Stimulated activated naive CD4-positive, alpha-beta T cell (primary cell): ENCODE results near the gene CD2.
A peak's percentile ranks its signal among the peaks of the same experiment; 100 is the strongest.

Experiments used
- DNase-seq, 6 experiments: peaks; one replicate each; lab custom pipeline; 2025; lab: John Stamatoyannopoulos, UW

Gene CD2, protein sequence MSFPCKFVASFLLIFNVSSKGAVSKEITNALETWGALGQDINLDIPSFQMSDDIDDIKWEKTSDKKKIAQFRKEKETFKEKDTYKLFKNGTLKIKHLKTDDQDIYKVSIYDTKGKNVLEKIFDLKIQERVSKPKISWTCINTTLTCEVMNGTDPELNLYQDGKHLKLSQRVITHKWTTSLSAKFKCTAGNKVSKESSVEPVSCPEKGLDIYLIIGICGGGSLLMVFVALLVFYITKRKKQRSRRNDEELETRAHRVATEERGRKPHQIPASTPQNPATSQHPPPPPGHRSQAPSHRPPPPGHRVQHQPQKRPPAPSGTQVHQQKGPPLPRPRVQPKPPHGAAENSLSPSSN

DNA sequence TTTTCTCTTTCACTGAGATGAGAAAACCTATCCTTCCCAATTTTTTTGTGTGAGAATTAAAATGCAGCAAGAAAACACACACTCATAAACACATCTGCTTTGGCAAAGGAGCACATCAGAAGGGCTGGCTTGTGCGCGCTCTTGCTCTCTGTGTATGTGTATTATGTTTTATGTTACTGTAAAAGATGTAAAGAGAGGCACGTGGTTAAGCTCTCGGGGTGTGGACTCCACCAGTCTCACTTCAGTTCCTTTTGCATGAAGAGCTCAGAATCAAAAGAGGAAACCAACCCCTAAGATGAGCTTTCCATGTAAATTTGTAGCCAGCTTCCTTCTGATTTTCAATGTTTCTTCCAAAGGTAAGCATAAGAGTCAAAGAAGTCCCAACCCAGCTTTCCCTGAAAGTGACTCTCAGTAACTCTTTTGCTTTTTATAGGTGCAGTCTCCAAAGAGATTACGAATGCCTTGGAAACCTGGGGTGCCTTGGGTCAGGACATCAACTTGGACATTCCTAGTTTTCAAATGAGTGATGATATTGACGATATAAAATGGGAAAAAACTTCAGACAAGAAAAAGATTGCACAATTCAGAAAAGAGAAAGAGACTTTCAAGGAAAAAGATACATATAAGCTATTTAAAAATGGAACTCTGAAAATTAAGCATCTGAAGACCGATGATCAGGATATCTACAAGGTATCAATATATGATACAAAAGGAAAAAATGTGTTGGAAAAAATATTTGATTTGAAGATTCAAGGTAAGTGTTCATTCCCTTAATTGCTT is at the start of gene CD2:
Gene CD2 (plus strand): TSS at position 233 of the 780 bp plus-strand sequence. CDS start 63 bp downstream, at position 296.
- DNase-seq = peak; percentile 16 to 75 (median 55)

DNA sequence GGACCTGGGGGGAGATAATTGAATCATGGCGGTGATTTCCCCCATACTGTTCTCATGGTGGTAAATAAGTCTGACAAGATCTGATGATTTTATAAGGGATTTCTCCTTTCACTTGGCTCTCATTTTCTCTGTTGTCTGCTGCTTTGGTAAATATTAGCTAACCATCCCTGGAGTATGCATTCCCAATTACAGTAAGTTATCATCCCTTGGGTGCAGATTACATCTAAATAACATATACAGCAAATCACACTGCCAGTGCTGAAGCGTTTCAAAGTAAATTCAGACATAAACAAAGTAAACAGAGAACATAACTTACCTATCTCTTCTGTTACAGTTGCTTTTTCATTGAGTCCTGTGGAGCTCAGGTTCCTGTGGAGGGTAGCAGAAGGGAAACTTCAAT is 48.1 kb upstream of the CD2 start:
- no peak for DNase-seq

DNA sequence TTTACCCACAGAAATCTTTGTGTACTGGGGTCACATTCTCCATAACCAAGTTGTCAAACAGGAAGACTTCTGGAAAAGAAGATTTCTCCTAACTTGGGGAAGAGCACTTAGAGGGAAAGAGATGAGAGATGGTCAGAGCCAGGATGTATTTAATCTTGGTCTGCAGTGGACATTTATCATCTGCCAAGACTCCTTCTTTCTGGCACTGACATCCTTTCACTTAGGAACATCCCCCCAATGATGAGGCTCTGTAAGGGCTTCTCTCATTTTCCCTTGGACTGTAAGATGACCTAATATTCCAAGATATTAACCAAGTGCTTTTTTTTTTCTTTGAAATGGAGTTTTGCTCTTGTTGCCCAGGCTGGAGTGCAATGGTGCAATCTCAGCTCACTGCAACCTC is 47.4 kb upstream of the CD2 start:
- no peak for DNase-seq

DNA sequence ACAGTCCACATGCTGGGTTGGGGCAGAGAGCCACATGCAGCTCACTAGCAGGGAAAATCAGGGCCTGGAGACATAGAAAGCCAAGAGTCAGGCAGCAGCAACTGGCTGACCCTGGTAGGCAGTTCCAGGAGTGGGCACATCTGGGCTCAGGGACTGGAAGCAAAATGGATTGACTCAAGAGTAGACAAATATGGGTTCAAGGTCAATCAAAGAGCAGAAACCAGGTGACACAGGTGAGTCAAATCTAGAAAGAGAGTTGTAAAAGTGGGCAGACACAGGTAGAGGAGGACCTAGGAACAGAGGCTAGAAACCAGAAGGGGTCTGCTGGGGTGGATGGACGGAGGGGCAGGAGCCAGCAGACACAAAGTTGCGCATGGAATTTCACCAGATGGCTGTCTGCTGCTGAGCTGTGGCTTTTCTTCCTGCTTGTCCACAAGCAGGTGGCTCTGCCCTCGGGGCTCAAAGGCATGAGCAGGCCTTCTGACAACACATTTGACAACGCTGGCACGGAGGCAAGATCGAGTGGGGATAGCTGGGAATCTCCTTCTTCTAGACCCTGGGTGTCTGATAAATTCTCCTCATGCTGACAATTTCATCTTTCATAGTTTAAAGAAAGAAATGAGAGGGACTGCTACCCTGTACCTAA is 45.9 kb upstream of the CD2 start:
- no peak for DNase-seq

DNA sequence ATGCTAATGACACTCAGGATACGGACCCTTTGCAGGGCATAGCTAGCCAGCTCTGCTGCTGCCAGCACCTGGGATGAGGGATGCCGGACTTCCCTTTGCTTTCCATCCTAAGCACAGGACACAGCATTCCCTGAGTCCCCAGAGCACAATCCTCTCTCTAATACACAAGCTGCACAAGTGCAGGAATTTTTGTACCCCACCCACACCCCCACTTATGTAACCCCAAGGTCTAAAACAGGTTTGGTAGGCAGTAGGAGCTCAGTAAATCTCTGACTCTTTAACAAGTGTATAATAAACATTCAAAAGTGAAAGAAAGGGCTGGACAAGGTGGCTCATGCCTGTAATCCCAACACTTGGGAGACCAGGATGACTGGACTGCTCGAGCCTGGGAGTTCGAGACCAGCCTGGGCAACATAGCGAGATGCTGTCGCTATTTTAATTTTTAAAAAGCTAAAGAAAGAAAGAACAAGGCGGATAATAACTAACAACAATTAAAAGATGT is 44.5 kb upstream of the CD2 start:
- no peak for DNase-seq

DNA sequence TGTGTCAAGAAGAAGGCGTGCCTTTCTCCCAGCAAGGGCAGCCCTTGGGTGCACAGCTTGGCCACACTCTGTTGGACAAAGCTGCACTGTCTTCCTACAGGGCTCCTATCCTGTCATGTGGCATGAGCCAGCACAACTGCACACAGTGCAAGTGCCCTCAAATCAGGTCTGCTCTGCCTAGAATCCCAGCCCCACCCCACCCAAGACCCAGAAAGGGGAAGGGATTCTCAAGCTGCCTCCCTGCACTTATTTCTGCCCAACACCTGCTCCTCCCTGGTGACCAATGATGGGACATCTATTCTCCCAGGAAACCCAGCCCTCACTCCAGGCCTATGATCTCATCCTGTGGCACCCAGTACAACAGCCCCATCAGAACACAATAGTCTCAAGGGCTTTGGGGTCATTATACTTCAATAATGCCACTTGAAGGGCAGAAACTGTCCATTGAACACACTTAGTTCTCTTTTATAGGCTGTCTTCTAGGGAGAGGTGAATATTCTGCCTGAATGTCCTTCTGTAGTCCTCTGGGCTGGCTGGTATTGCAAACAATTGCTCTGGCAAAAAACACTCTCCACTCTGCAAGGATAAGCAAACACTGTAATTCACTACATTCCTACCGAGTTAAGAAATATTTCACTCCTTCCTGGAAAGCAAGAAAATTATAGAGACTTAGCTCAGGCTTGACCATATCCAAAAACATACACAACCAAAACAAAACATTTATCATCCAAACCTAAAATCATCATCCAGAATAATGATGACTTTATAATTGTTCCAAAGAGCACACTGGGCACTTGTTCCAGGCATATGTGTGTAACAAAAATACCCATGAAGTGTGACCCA is 43.6 kb upstream of the CD2 start:
- DNase-seq = no peak

DNA sequence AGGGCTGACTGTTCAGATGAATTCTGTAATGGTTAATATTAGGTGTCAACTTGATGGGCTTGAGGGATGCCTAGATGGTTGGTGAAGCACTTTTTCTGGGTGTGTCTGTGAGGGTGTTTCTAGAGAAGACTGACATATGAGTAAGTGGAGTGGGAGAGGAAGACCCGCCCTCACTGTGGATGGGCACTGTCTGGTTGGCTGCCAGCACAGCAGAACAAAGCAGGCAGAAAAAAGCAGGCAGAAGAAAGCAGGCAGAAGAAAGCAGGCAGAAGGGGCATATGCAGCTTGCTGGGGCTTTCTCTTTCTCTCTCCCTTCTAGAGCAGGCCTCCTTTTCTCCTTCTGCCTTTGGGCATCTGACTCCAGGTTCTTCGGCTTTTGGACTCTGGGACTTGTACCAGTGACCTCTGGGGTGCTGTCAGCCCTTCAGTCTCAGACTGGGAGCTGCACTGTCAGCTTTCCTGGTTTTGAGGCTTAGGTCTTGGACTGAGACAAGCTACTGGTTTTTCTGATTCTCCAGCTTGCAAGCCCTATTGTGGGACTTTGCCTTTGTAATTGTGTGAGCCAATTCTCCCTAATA is 42.9 kb upstream of the CD2 start:
- no peak for DNase-seq

DNA sequence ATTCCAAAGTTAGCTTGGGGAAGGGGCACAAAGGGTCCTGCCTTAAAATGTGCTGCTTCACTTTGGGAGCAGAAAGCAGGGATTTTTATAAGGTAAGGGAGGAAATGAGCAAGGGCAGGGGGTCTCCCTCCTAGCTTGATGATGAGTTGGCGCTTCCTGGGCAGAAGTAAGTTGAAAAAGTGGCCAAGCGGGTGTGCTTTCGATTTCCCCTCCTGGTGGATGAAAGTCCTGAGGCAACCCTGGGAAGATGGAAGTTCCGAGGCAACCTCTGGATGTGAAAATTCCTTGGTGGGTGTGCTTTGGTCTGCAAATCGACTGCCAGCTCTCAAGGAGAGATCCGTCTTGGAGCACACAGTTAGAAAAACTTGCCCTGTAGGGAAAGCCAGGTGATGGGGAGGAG is 41.7 kb upstream of the CD2 start:
- no peak for DNase-seq

DNA sequence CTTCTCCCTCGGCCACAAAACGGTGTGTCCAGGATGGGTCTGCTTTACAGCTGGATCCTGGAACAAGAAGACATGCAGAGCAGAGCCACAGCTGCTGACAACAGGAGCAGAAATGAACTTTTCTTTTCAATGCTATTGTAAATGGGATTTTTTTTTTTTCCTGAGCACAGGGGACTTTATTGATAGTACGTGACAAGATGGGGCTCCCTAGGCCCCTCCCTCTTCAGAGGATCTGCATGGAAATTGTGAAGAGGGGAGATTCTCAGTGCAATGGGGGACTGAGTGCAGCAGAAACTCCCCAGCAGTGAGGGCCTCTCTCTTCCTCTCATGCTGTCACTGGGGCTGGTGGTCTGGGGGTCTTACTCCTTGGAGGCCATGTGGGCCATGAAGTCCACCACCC is 40.8 kb upstream of the CD2 start:
- DNase-seq = no peak

DNA sequence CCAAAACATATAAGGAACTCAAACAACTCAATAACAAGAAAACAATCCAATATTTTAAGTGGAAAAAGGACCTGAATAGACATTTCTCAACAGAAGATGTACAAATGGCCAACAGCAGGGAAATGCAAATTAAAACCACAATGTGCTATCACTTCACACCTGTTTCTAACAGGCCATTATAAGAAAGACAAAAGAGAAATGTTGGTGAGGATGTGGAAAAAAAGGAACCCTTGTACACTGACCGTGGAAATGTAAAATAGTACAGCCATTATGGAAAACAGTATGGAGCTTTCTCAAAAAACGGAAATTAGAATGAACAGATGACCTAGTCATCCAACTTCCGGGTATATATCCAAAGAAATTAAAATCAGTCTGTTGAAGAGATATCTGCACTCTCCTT is 37.8 kb upstream of the CD2 start:
- DNase-seq = no peak

DNA sequence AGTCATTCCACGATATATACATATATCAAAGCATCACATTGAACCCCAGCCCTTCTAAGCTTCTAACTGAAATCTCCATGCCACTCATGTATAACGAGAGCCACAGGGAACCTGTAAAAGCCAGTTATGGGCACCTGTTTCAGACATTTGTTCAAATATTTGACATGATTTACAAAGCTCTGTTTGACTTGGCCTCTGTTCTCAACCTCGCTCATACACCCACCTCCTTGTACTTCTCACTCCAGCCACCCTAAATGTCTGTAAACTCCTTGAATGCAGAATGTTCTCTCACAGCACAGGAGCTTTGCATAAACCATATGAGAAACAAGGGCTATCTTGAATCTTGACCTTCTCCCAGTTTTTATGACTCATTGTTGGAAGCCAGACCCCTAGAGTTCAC is 36.9 kb upstream of the CD2 start:
- DNase-seq = no peak

DNA sequence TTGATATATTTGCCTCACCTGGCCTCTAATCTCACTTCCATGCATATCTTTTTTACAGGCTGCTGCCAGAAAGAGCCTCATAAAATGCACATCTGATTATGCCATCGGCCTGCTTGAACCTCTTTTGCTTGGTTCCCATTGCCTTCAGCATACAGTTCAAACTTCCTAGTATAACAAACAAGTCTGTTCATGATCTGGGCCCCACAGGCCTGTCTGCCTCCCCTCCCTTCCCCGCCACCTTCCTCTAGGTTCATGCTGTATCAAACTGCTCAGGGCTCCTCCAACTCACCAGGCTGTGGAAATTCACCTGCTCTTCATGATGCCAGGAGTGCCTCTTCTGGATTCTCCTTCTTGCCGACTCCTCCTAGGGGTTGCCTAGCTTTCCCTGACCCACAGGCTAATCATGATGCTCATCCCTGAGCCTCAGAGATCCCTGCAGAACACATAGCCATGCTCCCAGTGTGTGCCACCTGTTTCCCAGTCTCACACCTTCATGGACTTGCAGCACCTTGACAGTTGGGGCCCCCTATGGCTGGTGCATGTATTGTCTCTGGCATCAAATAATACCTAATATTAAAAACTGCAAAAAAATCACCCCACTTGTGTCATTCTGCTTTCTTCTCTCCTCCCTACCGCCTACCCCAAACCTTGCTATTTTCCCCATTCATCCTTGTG is 33.7 kb upstream of the CD2 start:
- DNase-seq = no peak

DNA sequence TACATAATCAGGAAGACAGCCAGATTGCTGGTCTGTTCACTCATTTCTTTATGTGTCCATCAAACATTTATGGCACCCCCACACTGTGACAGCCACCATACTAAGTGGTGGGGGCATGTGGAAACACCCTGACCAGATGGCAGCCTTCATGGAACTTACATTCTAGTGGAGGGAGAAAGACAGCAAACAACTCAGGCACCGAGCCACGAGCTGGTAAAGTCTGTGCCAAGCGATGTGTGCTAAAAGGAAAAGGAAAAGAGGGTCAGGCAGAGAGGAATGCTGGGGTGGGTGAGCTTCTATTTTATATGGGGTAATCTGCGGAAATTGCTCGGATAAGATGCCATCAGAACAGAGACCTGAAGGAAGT is 33.2 kb upstream of the CD2 start:
- DNase-seq = no peak

DNA sequence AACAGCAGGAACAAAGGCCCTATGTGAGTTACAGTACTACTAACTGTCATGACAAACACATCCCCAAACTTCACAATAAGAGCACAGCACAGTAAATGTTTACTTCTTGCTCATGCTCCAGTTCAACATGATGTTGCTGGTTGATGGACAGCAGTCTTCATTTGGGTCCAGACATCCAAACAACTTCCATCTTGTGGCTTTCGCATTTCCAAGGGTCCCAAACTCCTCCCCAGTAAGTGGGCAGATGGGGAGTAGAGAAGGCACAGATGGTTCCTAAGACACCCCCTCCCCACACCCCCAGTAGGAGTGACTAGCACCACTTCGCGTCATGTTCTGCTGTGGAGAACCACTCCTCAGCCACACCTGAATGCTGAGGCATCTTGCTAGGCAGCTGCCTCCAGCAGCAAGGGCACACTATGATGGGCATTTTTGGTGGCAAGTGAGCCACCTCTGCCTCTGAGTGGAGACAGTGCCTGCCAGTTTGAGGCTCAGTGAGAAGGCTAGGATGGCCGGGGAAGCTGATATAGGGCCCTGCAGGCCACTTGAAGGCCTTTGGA is 32.7 kb upstream of the CD2 start:
- DNase-seq = no peak

DNA sequence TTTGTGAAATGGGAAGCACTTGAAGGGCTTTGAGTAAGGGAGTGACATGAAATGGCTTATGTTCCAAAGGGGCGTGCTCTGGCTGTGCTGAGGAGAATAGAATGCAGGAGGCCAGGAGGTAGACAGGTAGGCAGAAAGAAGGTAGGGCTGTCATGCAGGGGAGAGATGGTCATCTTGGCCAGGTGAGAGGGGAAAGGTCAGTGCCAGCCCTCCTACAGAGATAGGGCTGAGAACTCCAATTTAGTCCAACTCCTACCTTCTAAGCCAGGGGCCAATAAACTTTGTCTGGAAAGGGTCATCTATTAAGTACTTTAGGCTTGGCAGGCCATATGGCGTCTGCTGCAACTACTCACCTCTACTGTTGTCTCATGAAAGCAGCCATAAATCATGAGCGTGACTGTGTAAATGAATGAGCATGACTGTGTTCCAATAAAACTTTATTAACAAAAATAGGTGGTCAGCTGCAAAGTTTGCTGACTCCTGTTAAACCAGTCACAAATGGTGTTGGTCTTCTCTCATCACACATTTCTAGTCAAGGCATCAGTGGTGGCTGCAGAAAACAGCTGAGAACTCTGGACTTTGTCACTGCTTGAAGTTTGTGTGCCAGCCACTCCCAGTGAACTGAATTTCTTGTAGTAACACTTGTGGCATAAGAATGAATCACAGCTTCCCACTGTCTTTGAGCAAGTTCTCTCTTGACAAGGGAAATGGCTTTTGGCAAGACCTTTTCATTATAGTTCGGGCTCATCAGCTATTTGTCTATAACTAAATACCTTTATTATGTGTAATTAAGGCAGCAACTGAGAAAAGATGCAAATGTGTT is 32.0 kb upstream of the CD2 start:
- no peak for DNase-seq

DNA sequence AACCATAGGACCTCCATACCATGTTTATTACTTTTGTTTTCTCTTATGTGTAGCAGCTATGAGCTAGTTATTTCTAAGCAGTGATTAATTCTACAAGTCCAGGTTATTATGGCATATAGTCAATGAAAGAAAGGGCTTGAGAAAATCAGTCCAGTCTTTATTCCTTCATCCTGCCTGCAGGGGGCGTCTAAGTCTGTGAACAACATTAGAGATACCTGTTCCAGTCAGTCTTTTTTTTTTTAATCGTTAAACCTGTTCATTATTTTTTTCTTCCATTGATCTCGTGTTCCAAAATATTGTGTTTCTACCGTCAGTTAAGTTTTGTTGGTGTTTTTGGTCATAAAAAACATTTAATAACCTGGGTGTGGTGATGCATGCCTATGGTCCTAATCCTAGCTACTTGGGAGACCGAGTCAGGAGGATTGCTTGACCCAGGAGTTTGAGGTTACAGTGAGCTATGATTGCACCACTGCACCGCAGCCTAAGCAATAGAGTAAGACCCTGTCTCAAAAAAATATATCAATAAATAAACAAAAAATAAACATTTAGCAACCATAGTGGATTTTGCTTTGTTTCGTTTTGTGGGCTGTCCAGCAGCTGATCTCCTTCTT is 29.4 kb upstream of the CD2 start:
- DNase-seq = peak; percentile 34 to 76 (median 68)

DNA sequence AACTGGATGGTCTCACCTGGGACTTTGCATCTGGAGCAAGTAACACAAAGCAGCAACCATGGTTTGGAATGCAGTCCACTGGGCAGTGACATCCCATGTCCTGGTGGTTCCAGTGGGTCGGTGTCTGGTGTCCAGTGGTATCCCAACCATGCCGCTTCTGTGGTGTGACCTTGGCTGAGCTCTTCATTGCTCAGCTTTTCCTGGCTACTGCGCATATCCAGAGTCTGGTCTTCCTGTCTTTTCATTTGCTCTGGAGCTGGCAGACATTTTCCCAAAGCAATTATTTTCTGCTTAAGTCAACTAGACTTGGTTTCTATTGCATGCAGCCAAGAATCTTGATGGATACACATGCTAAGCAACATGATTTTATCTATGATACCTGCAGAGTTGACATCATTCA is 28.4 kb upstream of the CD2 start:
- DNase-seq = no peak

DNA sequence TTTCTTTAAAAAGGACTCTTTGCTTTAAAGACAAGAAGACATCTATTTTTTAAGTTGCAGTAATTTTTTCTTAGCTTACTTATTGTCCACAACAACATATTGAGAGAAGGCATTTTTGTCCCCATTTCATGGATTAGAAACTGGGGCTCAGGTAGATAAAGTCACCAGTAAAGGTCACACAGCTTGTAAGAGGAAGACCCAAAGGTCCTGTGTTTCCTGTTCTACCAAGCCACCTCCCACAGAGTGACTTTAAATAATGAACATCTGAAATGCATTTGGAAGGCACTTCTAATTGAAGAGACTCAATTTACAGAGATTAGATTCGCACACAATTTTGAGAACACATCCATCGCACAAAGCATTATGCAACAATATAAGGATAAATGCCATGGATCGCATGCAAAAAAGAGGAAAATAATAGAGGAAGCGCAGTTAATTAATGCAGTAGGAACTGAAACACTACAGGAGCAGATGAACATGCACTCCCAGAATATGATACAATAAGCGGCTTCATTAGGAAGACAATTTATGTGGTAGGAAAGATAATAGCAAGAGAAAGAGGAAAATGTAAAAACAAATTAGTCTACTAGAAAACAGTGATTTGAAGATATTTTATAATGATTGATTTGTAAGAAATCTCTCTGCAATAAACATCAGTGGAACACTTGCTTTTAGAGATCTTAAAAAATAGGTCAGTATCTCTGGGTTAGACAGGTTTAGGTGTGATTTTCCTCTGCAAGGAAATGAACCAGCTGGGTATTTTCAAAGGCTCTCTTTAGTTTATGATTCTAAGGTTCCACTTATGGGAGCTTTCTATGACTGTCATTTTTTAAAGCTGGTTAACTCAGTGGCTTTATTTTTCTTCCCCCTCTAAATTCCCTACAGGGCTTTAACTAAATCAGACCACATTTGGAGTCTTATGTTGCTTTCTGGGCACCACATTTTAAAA is 27.1 kb upstream of the CD2 start:
- DNase-seq = no peak
